ENCODE data around the gene PCDHA1.

DNA sequence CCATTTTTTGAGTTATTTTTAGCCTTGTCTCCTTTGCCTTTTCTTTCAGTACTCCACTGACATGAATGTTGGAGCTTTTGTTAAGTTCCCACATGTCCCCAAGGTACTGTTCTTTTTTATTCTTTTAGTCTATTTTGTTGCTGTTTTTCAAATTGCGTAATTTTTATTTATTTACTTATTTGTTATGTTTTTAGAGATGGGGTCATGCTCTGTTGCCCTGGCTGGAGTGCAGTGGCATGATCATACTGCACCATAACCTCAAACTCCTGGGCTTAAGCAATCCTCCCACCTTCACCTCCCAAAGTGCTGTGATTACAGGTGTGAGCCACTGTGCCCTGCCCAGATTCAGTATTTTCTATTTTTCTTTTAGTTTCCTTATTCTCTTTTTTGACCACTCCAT lies 5.4 kb upstream of the PCDHA1 start:
- TF ChIP-seq, protein P1, sequence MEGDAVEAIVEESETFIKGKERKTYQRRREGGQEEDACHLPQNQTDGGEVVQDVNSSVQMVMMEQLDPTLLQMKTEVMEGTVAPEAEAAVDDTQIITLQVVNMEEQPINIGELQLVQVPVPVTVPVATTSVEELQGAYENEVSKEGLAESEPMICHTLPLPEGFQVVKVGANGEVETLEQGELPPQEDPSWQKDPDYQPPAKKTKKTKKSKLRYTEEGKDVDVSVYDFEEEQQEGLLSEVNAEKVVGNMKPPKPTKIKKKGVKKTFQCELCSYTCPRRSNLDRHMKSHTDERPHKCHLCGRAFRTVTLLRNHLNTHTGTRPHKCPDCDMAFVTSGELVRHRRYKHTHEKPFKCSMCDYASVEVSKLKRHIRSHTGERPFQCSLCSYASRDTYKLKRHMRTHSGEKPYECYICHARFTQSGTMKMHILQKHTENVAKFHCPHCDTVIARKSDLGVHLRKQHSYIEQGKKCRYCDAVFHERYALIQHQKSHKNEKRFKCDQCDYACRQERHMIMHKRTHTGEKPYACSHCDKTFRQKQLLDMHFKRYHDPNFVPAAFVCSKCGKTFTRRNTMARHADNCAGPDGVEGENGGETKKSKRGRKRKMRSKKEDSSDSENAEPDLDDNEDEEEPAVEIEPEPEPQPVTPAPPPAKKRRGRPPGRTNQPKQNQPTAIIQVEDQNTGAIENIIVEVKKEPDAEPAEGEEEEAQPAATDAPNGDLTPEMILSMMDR (IDR thresholded peaks at IDR 0.05; ENCODE audit: extremely low read depth in 1 of 2, insufficient read depth in 1 of 2, low read depth in 1 of 2, low read length in 2 of 2): no peak
- TF ChIP-seq JUN (IDR thresholded peaks at IDR 0.05; ENCODE audit: borderline replicate concordance, insufficient read depth, insufficient read length, low read depth): no peak
- no peak for TF ChIP-seq POLR2AphosphoS5 (IDR thresholded peaks at IDR 0.05; ENCODE audit: insufficient read depth, low read depth, low read length)
- TF ChIP-seq, protein P2, sequence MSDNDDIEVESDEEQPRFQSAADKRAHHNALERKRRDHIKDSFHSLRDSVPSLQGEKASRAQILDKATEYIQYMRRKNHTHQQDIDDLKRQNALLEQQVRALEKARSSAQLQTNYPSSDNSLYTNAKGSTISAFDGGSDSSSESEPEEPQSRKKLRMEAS (IDR thresholded peaks at IDR 0.05; ENCODE audit: insufficient read depth, insufficient read length): no peak
- no peak for TF ChIP-seq POLR2A (IDR thresholded peaks at IDR 0.05; ENCODE audit: low read depth, low read length)
- TF ChIP-seq EZH2 (IDR thresholded peaks at IDR 0.05; ENCODE audit: borderline replicate concordance, low read depth, low read length, severe bottlenecking): no peak
